GM23338 (cell line): ENCODE data around the gene GUCA1A.

Source experiments
- CREB1 ChIP-seq: fragments of 250-450 bp; sonication (Bioruptor Pico); IDR thresholded peaks from 2 replicates; pipeline ENCODE4 v1.5.0; 2020; ENCODE audit warnings: low read depth, mild to moderate bottlenecking, moderate library complexity
- CTCF ChIP-seq, 2 experiments: fragments of 200-600 bp in 1 of 2; sonication (generic) in 1 of 2; conservative IDR thresholded peaks; 2 replicates each; pipeline versions ENCODE4 v1.5.1 to v1.6.1; 2016 to 2017; ENCODE audit warnings: antibody characterized with exemption in 2 of 2, low read depth in 2 of 2, mild to moderate bottlenecking in 2 of 2, moderate library complexity in 1 of 2
- ETS1 ChIP-seq: IDR thresholded peaks from 2 replicates; pipeline ENCODE4 v1.6.1; 2016; ENCODE audit warnings: antibody characterized with exemption
- EZH2 ChIP-seq: fragments of 200-600 bp; sonication (generic); IDR thresholded peaks from one replicate; pipeline ENCODE4 v1.8.0; 2017; ENCODE audit warnings: antibody characterized with exemption, mild to moderate bottlenecking, low read depth; ENCODE audit not compliant: unreplicated experiment
- EZH2phosphoT487 ChIP-seq: fragments of 200-600 bp; sonication (generic); IDR thresholded peaks from one replicate; pipeline ENCODE4 v1.8.1; 2018; ENCODE audit warnings: antibody characterized with exemption; ENCODE audit not compliant: unreplicated experiment
- JUNB ChIP-seq: IDR thresholded peaks from one replicate; pipeline ENCODE4 v1.6.1; 2016; ENCODE audit warnings: antibody characterized with exemption; ENCODE audit not compliant: unreplicated experiment
- NANOG ChIP-seq: IDR thresholded peaks from 2 replicates; pipeline ENCODE4 v1.6.1; 2016; ENCODE audit warnings: antibody characterized with exemption, borderline replicate concordance
- POLR2AphosphoS5 ChIP-seq: IDR thresholded peaks from 2 replicates; pipeline ENCODE4 v1.6.1; 2016; ENCODE audit warnings: antibody characterized with exemption, low read depth
- STAT1 ChIP-seq: IDR thresholded peaks from one replicate; pipeline ENCODE4 v1.6.1; 2016; ENCODE audit warnings: antibody characterized with exemption; ENCODE audit not compliant: unreplicated experiment
- ZNF114 ChIP-seq: fragments of 250-450 bp; sonication (Bioruptor Pico); IDR thresholded peaks from 2 replicates; pipeline ENCODE4 v1.5.0; 2020; ENCODE audit warnings: mild to moderate bottlenecking, moderate library complexity
- ZNF331 ChIP-seq: fragments of 250-450 bp; sonication (Bioruptor Pico); IDR thresholded peaks from 2 replicates; pipeline ENCODE4 v1.5.0; 2020; ENCODE audit warnings: low read depth, mild to moderate bottlenecking, moderate library complexity
- ZNF462 ChIP-seq: fragments of 250-450 bp; sonication (Bioruptor Pico); IDR thresholded peaks from 2 replicates; pipeline ENCODE4 v1.5.0; 2020; ENCODE audit warnings: mild to moderate bottlenecking, moderate library complexity
- TF ChIP-seq, protein P1 (sequence below): IDR thresholded peaks from one replicate; pipeline ENCODE4 v1.6.1; 2018; ENCODE audit warnings: antibody characterized with exemption; ENCODE audit not compliant: unreplicated experiment

DNA sequence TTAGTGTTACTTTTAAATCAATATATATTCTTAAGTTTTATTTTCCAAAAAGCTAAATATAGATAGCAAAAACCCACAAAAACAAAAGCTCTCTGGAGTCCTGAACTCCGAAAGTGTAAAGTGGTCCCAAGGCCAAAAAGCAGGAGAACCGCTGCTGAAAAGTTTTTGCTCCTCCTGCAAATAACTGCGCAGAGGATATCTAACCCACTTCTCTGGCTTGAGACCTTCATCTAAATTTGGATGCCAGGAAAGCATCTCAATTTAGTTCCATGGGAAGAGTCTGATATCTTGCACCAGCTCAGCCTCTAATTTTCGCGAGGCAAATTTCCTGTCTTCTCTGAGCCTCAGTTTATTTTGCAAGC, 44.0 kb downstream of the GUCA1A start:
- TF ChIP-seq EZH2 (no peak), CTCF (conservative IDR thresholded peaks at IDR 0.05; ENCODE audit: low read depth in 2 of 2) (no peak), POLR2AphosphoS5 (no peak), EZH2phosphoT487 (no peak), CREB1 (CRISPR knock-in tag) (no peak), ZNF462 (CRISPR knock-in tag) (no peak), JUNB (no peak), ZNF114 (CRISPR knock-in tag) (no peak), ETS1 (no peak), STAT1 (no peak), NANOG (no peak), ZNF331 (CRISPR knock-in tag) (no peak)
- TF ChIP-seq, protein P1, sequence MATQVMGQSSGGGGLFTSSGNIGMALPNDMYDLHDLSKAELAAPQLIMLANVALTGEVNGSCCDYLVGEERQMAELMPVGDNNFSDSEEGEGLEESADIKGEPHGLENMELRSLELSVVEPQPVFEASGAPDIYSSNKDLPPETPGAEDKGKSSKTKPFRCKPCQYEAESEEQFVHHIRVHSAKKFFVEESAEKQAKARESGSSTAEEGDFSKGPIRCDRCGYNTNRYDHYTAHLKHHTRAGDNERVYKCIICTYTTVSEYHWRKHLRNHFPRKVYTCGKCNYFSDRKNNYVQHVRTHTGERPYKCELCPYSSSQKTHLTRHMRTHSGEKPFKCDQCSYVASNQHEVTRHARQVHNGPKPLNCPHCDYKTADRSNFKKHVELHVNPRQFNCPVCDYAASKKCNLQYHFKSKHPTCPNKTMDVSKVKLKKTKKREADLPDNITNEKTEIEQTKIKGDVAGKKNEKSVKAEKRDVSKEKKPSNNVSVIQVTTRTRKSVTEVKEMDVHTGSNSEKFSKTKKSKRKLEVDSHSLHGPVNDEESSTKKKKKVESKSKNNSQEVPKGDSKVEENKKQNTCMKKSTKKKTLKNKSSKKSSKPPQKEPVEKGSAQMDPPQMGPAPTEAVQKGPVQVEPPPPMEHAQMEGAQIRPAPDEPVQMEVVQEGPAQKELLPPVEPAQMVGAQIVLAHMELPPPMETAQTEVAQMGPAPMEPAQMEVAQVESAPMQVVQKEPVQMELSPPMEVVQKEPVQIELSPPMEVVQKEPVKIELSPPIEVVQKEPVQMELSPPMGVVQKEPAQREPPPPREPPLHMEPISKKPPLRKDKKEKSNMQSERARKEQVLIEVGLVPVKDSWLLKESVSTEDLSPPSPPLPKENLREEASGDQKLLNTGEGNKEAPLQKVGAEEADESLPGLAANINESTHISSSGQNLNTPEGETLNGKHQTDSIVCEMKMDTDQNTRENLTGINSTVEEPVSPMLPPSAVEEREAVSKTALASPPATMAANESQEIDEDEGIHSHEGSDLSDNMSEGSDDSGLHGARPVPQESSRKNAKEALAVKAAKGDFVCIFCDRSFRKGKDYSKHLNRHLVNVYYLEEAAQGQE, result no peak
